DND-41 (cell line): Measurements from ENCODE around the gene SAMD4A.

Experiments
- ATAC-seq: fragments of 200-7000 bp; cut with Tn5 transposase; 3 replicates; pipeline ENCODE4 v1.9.1; 2021; ENCODE audit warnings: low read depth; ENCODE audit not compliant: insufficient read depth
- DNase-seq: peaks from one replicate; pipeline ENCODE4 v3.0.0-alpha.2; 2020
- H2AFZ ChIP-seq: 2 replicates; pipeline ENCODE4 v1.6.0; 2012; ENCODE audit warnings: low read depth, low read length
- H3K27ac ChIP-seq: 2 replicates; pipeline ENCODE4 v1.5.1; 2012; ENCODE audit warnings: low read length, inconsistent platforms
- H3K27me3 ChIP-seq: fragments of 200-600 bp; sonication (generic); 2 replicates; pipeline ENCODE4 v1.6.0; 2012; ENCODE audit warnings: low read length, mild to moderate bottlenecking, inconsistent platforms; ENCODE audit not compliant: insufficient read depth, poor library complexity
- H3K36me3 ChIP-seq: 2 replicates; pipeline ENCODE4 v1.5.1; 2012; ENCODE audit warnings: low read length, inconsistent platforms; ENCODE audit not compliant: insufficient read depth
- H3K4me1 ChIP-seq: 2 replicates; pipeline ENCODE4 v1.5.1; 2012; ENCODE audit warnings: mild to moderate bottlenecking, low read length; ENCODE audit not compliant: insufficient read depth
- H3K4me2 ChIP-seq: 2 replicates; pipeline ENCODE4 v1.6.0; 2012; ENCODE audit warnings: mild to moderate bottlenecking, moderate library complexity, low read length, inconsistent platforms; ENCODE audit not compliant: insufficient read depth
- H3K4me3 ChIP-seq, 2 experiments: fragments of 200-600 bp in 1 of 2; shearing (Covaris generic) in 1 of 2; 2 replicates each; pipeline ENCODE4 v1.5.1; 2012 to 2016; ENCODE audit warnings: inconsistent platforms in 2 of 2, low read length in 2 of 2, mild to moderate bottlenecking in 2 of 2, low read depth in 1 of 2, moderate library complexity in 1 of 2
- H3K79me2 ChIP-seq: 2 replicates; pipeline ENCODE4 v1.6.0; 2012; ENCODE audit warnings: low read length, inconsistent platforms; ENCODE audit not compliant: insufficient read depth
- H3K9ac ChIP-seq: 2 replicates; pipeline ENCODE4 v1.6.0; 2012; ENCODE audit warnings: low read depth, mild to moderate bottlenecking, inconsistent platforms, low read length, moderate library complexity
- H3K9me3 ChIP-seq: 2 replicates; pipeline ENCODE4 v1.5.1; 2012; ENCODE audit warnings: low read length, moderate library complexity, mild to moderate bottlenecking, inconsistent platforms; ENCODE audit not compliant: insufficient read depth, severe bottlenecking
- H4K20me1 ChIP-seq: 2 replicates; pipeline ENCODE4 v1.6.0; 2012; ENCODE audit warnings: low read length; ENCODE audit not compliant: insufficient read depth
- CTCF ChIP-seq: IDR thresholded peaks from 2 replicates; pipeline ENCODE4 v1.5.1; 2012; ENCODE audit warnings: borderline replicate concordance, low read length, moderate library complexity, mild to moderate bottlenecking; ENCODE audit not compliant: poor library complexity, severe bottlenecking; ENCODE audit errors: extremely low read depth
- EZH2 ChIP-seq: IDR thresholded peaks from 3 replicates; pipeline ENCODE4 v1.6.1; 2012; ENCODE audit warnings: borderline replicate concordance, low read depth, mild to moderate bottlenecking, moderate library complexity, low read length, inconsistent platforms; ENCODE audit not compliant: severe bottlenecking

SAMD4A gene

GRCh38 chr14:54754623-54755386 is 187.9 kb downstream of the SAMD4A start:
- Histone ChIP-seq H4K20me1 (no peaks in the 10 kb centered on the region), H3K9me3 (no peaks in the 10 kb centered on the region), H3K36me3 (no peaks in the 10 kb centered on the region), H3K4me1 (no peaks in the 10 kb centered on the region), H3K27me3 (peaks cover 15% of the 10 kb centered on the region), H3K4me2 (no peak overlapping the region), H3K9ac (no peak overlapping the region), H2AFZ (no peak overlapping the region), H3K27ac (no peak overlapping the region), H3K79me2 (no peaks in the 10 kb centered on the region), H3K4me3 (no peak overlapping the region)
- DNase-seq (no peak), ATAC-seq (no peak)
- TF ChIP-seq CTCF: no peak
- no peak for TF ChIP-seq EZH2

- TF ChIP-seq EZH2 (no peak), CTCF (no peak)
- no peak for DNase-seq
- Histone ChIP-seq H3K4me2 (no peak overlapping the region), H3K27ac (no peak overlapping the region), H3K9me3 (no peaks in the 10 kb centered on the region), H3K9ac (no peak overlapping the region), H2AFZ (no peak overlapping the region), H3K36me3 (no peaks in the 10 kb centered on the region), H3K4me1 (no peaks in the 10 kb centered on the region), H4K20me1 (no peaks in the 10 kb centered on the region), H3K27me3 (peaks cover 15% of the 10 kb centered on the region), H3K4me3 (no peak overlapping the region), H3K79me2 (no peaks in the 10 kb centered on the region)
- ATAC-seq: no peak
Observed at GRCh38 chr14:54756656-54757392, 189.9 kb downstream of the SAMD4A start.

GRCh38 chr14:54758041-54758440 is 191.1 kb downstream of the SAMD4A start:
- no peak for DNase-seq
- no peak for ATAC-seq
- no peak overlapping the region for H3K4me3 ChIP-seq
- H3K9me3 ChIP-seq: no peaks in the 10 kb centered on the region
- no peak overlapping the region for H2AFZ ChIP-seq
- no peak overlapping the region for H3K4me2 ChIP-seq
- no peak overlapping the region for H3K9ac ChIP-seq
- peaks cover 15% of the 10 kb centered on the region for H3K27me3 ChIP-seq
- H4K20me1 ChIP-seq: no peaks in the 10 kb centered on the region
- H3K79me2 ChIP-seq: no peaks in the 10 kb centered on the region
- H3K27ac ChIP-seq: no peak overlapping the region
- no peaks in the 10 kb centered on the region for H3K36me3 ChIP-seq
- H3K4me1 ChIP-seq: no peaks in the 10 kb centered on the region
- TF ChIP-seq CTCF (no peak), EZH2 (no peak)
